DOHH2 (cell line): Measurements from ENCODE around the gene TUBA4A.

Experiments used
- H3F3A ChIP-seq: fragments of 200-600 bp; sonication (generic), shearing (Covaris generic); 2 replicates; pipeline ENCODE4 v1.6.0; 2016; ENCODE audit warnings: antibody characterized with exemption, mild to moderate bottlenecking; ENCODE audit not compliant: control insufficient read depth, insufficient read depth
- H3K27ac ChIP-seq: fragments of 200-600 bp; sonication (generic); 2 replicates; pipeline ENCODE4 v1.5.1; 2014; ENCODE audit warnings: low read depth, mild to moderate bottlenecking, low read length, moderate library complexity
- H3K27me3 ChIP-seq: fragments of 200-600 bp; sonication (generic); 2 replicates; pipeline ENCODE4 v1.6.1; 2014; ENCODE audit warnings: mild to moderate bottlenecking, low read length, mixed read lengths; ENCODE audit not compliant: control insufficient read depth
- H3K36me3 ChIP-seq: fragments of 200-600 bp; sonication (generic); 2 replicates; pipeline ENCODE4 v1.6.1; 2014; ENCODE audit warnings: mild to moderate bottlenecking, low read length, moderate library complexity, mixed read lengths; ENCODE audit not compliant: control insufficient read depth
- H3K4me1 ChIP-seq: fragments of 200-600 bp; sonication (generic); 2 replicates; pipeline ENCODE4 v1.6.1; 2014; ENCODE audit warnings: mild to moderate bottlenecking, low read length, mixed read lengths; ENCODE audit not compliant: control insufficient read depth
- H3K4me2 ChIP-seq: fragments of 200-600 bp; sonication (generic); 2 replicates; pipeline ENCODE4 v1.6.0; 2014; ENCODE audit warnings: mild to moderate bottlenecking, low read length, moderate library complexity
- H3K4me3 ChIP-seq: fragments of 200-600 bp; sonication (generic); 2 replicates; pipeline ENCODE4 v1.5.1; 2014; ENCODE audit warnings: mild to moderate bottlenecking, low read length, mixed read lengths
- H3K79me2 ChIP-seq: fragments of 200-600 bp; sonication (generic); 2 replicates; pipeline ENCODE4 v1.6.1; 2014; ENCODE audit warnings: mild to moderate bottlenecking, low read length, mixed read lengths; ENCODE audit not compliant: control insufficient read depth
- H3K9me2 ChIP-seq: fragments of 200-600 bp; sonication (generic); replicated peaks from 2 replicates; pipeline ENCODE4 v1.6.1; 2014; ENCODE audit warnings: mild to moderate bottlenecking, low read length, mixed read lengths; ENCODE audit not compliant: control insufficient read depth
- H3K9me3 ChIP-seq: fragments of 200-600 bp; sonication (generic); 2 replicates; pipeline ENCODE4 v1.6.1; 2014; ENCODE audit warnings: antibody characterized with exemption, low read length, mixed read lengths; ENCODE audit not compliant: control insufficient read depth, insufficient read depth
- H4K20me1 ChIP-seq: fragments of 200-600 bp; sonication (generic); 2 replicates; pipeline ENCODE4 v1.6.0; 2014; ENCODE audit warnings: low read depth, mild to moderate bottlenecking, antibody characterized with exemption, low read length, moderate library complexity; ENCODE audit not compliant: control insufficient read depth, insufficient read depth
- EZH2phosphoT487 ChIP-seq: fragments of 200-600 bp; sonication (generic); IDR thresholded peaks from 2 replicates; pipeline ENCODE4 v1.6.1; 2017; ENCODE audit warnings: borderline replicate concordance, mild to moderate bottlenecking, antibody characterized with exemption, low read length, moderate library complexity, mixed read lengths
- TF ChIP-seq, protein P1 (sequence below): fragments of 200-600 bp; sonication (generic); IDR thresholded peaks from one replicate; pipeline ENCODE4 v1.5.1; 2014; ENCODE audit warnings: antibody characterized with exemption, mild to moderate bottlenecking, low read depth, low read length; ENCODE audit not compliant: poor library complexity, severe bottlenecking

Gene TUBA4A

DNA sequence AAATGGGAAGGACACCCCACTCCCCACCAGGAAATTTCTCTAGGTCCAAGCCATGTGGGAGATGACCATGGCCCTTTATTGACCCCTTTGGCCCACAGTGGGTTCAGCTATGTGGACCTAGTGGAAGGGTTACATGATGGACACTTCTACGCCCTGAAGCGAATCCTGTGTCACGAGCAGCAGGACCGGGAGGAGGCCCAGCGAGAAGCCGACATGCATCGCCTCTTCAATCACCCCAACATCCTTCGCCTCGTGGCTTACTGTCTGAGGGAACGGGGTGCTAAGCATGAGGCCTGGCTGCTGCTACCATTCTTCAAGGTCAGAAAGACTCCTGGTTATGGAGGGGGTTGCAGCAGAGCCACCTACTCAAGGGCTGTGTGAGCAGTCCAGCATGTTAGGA lies 7.2 kb downstream of the TUBA4A start:
- peak overlapping the region; percentile 84 for H3K4me3 ChIP-seq

DNA sequence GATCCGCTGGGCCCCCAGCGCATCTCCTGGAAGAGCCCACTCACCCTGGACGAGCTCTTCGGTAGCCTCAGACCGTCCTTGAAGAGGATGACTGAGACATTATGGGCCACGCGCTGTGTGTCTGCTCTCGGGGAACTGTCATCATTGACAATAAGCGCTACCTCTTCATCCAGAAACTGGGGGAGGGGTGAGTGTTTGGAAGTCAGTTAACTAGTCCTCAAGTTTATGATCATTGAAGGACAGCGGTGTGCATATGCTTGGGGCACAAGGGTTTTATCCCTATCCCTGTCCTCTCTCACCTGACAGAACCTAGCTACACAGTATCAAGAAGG lies 7.9 kb downstream of the TUBA4A start:
- H3K79me2 ChIP-seq, result peaks cover 48% of the 10 kb centered on the region
- H3K9me2 ChIP-seq, result no peaks in the 10 kb centered on the region
- peaks cover 59% of the 10 kb centered on the region for H3K4me1 ChIP-seq
- peak overlapping the region; percentile 84 for H3K4me3 ChIP-seq
- H4K20me1 ChIP-seq, result no peaks in the 10 kb centered on the region
- TF ChIP-seq, protein P1, sequence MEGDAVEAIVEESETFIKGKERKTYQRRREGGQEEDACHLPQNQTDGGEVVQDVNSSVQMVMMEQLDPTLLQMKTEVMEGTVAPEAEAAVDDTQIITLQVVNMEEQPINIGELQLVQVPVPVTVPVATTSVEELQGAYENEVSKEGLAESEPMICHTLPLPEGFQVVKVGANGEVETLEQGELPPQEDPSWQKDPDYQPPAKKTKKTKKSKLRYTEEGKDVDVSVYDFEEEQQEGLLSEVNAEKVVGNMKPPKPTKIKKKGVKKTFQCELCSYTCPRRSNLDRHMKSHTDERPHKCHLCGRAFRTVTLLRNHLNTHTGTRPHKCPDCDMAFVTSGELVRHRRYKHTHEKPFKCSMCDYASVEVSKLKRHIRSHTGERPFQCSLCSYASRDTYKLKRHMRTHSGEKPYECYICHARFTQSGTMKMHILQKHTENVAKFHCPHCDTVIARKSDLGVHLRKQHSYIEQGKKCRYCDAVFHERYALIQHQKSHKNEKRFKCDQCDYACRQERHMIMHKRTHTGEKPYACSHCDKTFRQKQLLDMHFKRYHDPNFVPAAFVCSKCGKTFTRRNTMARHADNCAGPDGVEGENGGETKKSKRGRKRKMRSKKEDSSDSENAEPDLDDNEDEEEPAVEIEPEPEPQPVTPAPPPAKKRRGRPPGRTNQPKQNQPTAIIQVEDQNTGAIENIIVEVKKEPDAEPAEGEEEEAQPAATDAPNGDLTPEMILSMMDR, result no peak
- TF ChIP-seq EZH2phosphoT487, result no peak
- H3K36me3 ChIP-seq, result peaks cover 47% of the 10 kb centered on the region
- H3K27me3 ChIP-seq, result no peaks in the 10 kb centered on the region
- H3K27ac ChIP-seq, result peak overlapping the region; percentile 47
- H3K9me3 ChIP-seq, result no peaks in the 10 kb centered on the region
- peak overlapping the region; percentile 97 for H3K4me2 ChIP-seq
- peaks cover 22% of the 10 kb centered on the region for H3F3A ChIP-seq

More for the DNA sequence above, 7.2 kb downstream of the TUBA4A start:
- Histone ChIP-seq H3F3A (peaks cover 19% of the 10 kb centered on the region), H3K4me2 (peak overlapping the region; percentile 97), H3K79me2 (peaks cover 54% of the 10 kb centered on the region), H3K4me1 (peaks cover 66% of the 10 kb centered on the region), H3K27me3 (no peaks in the 10 kb centered on the region), H3K36me3 (peaks cover 53% of the 10 kb centered on the region), H3K9me3 (no peaks in the 10 kb centered on the region), H3K9me2 (no peaks in the 10 kb centered on the region), H4K20me1 (no peaks in the 10 kb centered on the region), H3K27ac (no peak overlapping the region)
- no peak for TF ChIP-seq EZH2phosphoT487
- TF ChIP-seq, protein P1, result no peak

DNA sequence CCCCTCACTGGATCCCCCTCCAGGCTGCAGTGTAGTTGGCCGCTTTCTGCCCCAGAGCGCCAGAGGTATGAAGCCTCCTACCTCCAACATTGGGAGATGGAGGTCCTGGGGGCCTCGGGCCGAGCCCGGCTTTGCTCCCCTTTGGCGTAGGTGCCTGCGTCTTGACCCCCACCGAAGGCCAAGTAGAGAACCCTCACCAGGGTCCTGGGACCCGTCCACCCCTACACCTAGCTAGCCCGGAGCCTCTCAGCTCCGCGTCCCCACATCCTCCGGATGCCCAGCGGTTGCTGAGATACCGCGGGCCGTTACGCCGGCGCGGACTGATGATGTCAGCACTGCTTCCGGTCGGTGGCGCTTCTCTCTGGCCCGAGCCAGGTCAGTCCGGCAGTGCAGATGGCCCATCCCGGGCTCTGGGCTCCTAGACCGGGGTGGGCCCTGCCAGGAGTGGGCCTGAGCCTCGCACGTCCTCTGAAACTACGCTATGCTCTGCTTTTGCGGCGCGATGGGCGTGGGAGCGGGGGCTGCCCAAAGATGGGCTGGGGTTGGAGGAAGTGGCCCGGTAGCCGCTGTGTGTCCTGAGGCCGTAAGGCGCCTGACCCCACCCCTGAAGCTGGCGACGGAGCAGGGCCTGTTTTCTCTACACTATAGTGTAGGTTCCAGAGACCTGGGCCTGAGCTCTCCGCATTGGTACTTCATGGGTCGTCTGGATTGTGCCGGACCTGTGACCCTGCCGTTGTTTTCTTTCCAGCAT lies 8.4 kb downstream of the TUBA4A start, which contains the start of the genes GLB1L and STK16:
TSS of gene GLB1L (minus strand) at position 297 of the 751 bp plus-strand sequence. CDS start 1,871 bp downstream, outside the sequence.
TSS of gene STK16 (plus strand) at position 332 of the 751 bp plus-strand sequence. CDS start 521 bp downstream, outside the sequence.
- Histone ChIP-seq H3F3A (peaks cover 19% of the 10 kb centered on the region), H3K4me1 (peaks cover 54% of the 10 kb centered on the region), H3K4me2 (peak within 1 kb of the TSS; percentile 97), H3K27ac (peak within 1 kb of the TSS; percentile 47), H3K79me2 (peaks cover 44% of the 10 kb centered on the region), H3K9me3 (no peaks in the 10 kb centered on the region), H3K36me3 (peaks cover 42% of the 10 kb centered on the region), H4K20me1 (no peaks in the 10 kb centered on the region), H3K4me3 (peak within 1 kb of the TSS; percentile 84), H3K9me2 (no peaks in the 10 kb centered on the region), H3K27me3 (no peaks in the 10 kb centered on the region)
- TF ChIP-seq EZH2phosphoT487, result no peak
- TF ChIP-seq, protein P1, result no peak
